Fibroblast of lung (primary cell): Measurements from ENCODE around the gene ETHE1.

Source experiments
- CTCF ChIP-seq, 2 donors: IDR thresholded peaks in 1 of 2; conservative IDR thresholded peaks in 1 of 2; 1 replicate in 1 of 2; 2 replicates in 1 of 2; pipeline ENCODE4 v1.5.1; 2011 to 2012; ENCODE audit warnings: low read length in 2 of 2, control low read depth in 1 of 2, inconsistent platforms in 1 of 2, low read depth in 1 of 2, mild to moderate bottlenecking in 1 of 2
- EZH2 ChIP-seq: IDR thresholded peaks from 2 replicates; pipeline ENCODE4 v1.5.1; 2012; ENCODE audit warnings: low read length, control low read depth, mild to moderate bottlenecking; ENCODE audit errors: missing control alignments

- TF ChIP-seq CTCF (conservative IDR thresholded peaks at IDR 0.05 in 1 of 2, IDR thresholded peaks at IDR 0.05 in 1 of 2; ENCODE audit: low read depth in 1 of 2, low read length in 2 of 2) (no peak), EZH2 (no peak)
Measured at GRCh38 chr19:43476606-43477005, 50.4 kb downstream of the ETHE1 start.
